Urothelium cell line (cell line): ENCODE data around the gene CYP2D6.

Experiments used
- DNase-seq: peaks from one replicate; pipeline ENCODE4 v3.0.0; 2011; ENCODE audit warnings: low spot score, mixed read lengths
- FAIRE-seq: peaks from 2 replicates; lab custom pipeline; 2011; peaks lifted over from hg19 to GRCh38; lab: Jason Lieb, UNC

The CYP2D6 gene

DNA sequence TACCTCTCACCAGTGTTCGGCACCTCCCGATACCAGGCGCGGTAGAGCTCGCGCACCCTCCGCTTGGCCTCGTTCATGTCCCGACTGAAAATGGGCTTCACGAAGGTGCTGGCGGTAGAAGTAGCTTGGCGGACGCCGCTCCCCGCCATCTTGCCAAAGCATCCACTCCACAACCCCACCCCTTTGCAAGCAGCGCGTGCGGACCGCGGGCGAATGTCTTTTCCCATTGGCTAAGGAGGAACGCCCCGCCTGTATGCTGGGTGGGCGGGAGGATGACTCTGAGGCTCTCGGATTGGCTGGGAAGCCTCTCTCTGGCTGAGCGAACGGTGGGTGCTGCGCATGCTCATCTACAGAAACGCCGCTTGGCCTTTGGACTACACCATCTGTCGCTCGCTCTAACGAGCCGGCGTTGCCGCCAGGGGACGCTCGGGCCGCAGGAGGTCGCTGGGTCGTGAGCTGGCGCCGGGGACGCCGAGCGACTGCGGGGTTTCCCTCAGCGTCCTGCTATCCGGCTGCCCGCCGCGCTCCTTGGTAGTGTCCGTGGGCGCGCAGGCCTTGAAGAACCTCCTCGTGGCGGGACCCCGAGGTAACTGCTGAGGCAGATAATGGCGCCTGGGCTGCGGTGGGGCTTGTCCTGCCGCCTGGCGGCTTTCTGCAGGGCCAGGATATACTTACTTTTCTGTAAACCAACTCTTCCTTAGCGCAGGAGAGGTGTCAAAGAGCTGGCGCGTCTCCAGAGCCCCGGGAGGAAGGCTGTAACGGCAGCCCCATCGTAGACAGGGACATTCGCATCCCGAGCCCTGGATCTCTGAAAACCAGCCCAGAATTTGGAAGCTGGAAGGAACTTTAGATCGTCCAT is 39.8 kb downstream of the CYP2D6 start, which contains the start of gene NDUFA6:
Gene NDUFA6 (minus strand): TSS at position 177 of the 859 bp plus-strand sequence. CDS start 28 bp downstream, at position 149.
- FAIRE-seq: peak; percentile 98
- DNase-seq: peak; percentile 99

DNA sequence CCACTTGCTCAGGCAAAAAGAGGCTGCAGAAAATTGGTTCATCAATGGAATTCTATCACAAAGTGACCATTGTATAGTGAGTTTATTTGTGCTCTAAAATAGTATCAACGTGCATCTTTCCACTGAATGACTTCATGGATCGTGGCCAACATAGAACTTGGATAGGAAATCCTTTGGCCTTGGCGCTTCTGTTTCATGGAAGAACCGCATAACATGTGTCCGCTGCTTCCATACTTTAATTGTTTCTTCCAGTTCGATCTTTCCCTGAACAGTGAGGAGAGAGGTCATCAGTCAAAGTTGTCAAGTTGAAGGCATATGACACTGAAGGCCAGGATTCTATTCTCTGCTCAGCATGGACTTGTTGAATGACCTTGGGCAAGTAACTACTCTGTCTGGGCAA is 44.6 kb downstream of the CYP2D6 start:
- DNase-seq (no peak), FAIRE-seq (no peak)

DNA sequence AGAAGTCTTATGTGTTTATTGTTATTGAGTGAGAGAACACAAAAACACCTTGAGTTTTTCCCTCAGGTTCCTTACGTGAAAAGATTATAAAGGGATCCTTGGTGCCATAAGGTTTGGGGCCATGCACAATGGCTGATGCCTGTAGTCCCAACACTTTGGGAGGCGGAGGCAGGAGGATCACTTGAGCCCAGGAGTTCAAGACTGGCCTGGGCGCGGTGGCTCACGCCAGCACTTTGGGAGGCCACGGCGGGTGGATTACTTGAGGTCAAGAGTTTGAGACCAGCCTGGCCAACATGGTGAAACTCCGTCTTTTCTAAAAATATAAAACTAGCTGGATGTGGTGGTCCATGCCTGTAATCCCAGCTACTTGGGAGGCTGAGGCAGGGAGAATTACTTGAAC is 45.7 kb downstream of the CYP2D6 start:
- FAIRE-seq (no peak), DNase-seq (no peak)

DNA sequence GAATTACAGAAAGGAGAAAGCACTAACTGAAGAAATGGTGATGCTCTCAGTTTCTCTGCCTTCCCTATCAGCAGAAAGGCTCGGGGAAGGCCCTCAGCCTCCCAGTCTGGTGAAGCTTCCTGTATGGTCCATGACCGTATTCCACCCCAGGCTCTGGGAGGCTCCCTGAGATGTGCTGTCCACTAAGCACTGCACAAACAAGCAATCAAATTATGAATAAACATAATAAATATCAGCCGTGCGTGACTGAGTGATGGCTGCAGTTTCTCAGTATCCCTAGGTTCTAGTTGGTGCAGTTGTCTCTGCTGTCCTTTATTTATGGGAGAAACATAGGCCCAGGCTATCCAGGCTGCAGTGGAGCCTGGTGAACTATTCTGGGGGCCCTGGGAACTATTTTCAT is 47.5 kb downstream of the CYP2D6 start:
- DNase-seq (no peak), FAIRE-seq (no peak)

DNA sequence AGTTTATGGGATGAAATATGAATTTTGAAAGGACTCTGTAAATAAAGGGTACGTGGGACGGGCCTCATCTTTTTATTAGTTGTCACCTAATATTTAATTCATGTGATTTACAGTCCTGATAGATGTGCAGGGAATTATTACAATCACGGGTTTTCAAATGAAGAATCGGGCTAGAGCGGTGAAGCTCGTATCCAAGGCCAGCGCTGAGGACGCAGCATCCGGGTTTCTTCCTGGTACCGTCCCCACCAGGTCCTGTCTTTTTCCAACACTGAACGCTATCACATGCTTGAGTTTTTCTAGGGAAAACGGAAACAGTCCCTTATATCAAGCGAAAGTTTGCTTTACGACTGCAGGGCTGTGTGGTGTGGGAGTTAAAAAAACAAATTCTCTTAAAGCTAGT is 50.3 kb downstream of the CYP2D6 start:
- DNase-seq (no peak), FAIRE-seq (no peak)

DNA sequence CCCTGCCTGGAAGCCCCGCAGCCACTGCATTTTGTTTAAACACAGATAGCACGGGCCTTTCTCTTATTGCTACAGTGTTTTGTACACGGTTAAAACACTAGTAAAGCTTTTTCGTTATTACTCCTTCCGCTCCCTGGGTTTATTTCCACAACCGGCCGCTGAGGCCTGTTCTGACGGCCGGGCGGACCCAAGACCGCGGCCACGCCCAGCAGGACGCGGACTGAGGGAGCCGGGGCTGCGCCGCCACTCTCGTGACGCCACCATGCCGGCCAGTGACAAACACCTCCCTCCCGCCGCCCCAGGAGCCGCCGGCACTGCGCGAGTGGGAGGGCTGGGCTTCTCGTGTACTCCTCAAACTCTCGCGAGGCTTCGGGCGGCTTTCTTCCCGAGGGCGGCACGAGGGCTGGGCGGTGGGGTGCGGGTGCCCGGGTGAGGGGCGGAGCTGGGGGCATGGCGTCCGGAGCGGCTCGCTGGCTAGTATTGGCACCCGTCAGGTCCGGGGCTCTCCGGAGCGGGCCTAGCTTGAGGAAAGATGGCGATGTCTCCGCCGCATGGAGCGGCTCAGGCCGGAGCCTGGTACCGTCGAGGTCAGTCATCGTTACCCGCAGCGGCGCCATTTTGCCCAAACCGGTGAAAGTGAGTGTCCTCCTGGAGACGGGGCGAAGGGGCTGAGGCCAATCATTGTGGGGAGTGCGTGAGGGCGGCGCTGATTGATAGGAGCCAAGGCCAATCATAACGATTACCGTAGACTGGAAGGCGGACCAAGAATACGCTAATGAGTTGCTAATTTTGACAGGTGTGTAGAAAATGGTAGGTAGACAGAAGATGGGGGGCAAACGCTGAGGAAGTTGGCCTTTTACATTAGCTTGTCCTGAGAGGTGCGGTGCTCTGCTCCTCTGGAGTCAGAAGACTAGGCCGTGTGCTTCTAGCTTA is 51.0 kb downstream of the CYP2D6 start, which contains the start of gene SMDT1:
Gene SMDT1 (plus strand): TSS at position 382 of the 933 bp plus-strand sequence. CDS start 69 bp downstream, at position 451.
- peak; percentile 99 for DNase-seq
- FAIRE-seq: peak; percentile 98

DNA sequence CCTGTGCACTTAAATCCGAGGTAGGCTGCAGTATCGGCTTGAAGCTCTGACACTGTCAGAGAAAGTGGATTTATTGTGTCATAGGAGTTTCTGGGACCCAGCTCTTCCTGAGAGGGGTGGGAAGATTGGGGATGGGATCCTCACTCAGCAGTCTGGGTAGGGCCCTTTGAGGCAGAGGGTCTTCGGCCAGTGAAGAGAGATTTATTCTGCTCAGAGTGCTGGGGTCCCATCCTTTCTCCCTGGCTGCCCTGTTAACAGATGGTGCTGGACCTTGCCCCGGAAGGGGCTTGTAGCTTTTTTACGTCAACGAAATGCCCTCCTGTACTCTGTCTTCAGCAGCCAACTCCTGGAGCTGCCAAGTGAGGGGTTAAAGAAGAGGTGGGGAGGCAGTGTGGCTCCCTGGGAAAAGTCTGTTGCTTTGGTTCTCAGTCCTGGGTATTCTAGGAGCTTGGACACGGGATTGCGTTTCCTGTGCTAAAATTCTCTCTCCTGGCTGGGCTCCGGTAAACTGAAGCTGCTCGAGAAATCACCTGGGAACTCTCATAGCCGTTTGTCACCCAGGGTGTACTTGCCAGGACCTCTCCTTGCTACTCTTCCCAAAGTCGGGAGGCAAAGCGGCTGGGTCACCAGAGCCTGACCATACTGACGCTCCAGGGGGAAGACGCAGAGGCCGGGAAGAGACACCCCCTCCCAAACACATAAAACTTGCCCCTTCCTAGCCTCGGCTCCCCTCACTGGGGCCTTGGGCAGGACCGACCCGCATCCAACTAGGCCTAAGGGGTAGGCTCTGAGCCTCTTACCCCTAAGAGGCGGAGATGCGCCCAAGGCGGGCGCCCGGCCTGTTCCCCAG is 51.9 kb downstream of the CYP2D6 start:
- DNase-seq: no peak
- FAIRE-seq: no peak

DNA sequence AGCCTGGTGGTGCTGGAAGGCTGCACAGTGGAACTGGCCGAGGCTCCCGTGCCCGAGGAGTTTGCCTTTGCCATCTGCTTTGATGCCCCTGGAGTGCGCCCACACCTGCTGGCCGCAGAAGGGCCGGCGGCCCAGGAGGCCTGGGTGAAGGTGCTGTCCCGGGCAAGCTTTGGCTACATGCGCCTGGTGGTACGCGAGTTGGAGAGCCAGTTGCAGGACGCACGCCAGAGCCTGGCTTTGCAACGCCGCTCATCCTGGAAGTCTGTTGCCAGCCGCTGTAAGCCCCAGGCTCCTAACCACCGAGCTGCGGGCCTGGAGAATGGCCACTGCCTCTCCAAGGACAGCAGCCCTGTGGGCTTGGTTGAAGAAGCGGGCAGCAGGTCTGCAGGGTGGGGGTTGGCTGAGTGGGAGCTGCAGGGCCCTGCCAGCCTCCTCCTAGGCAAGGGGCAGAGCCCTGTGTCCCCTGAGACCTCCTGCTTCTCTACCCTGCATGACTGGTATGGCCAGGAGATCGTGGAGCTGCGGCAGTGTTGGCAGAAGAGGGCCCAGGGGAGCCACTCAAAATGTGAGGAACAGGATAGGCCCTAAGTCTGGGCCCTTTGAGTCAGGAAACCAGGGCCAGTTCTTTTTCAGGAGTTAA is 53.0 kb downstream of the CYP2D6 start:
- no peak for FAIRE-seq
- no peak for DNase-seq

DNA sequence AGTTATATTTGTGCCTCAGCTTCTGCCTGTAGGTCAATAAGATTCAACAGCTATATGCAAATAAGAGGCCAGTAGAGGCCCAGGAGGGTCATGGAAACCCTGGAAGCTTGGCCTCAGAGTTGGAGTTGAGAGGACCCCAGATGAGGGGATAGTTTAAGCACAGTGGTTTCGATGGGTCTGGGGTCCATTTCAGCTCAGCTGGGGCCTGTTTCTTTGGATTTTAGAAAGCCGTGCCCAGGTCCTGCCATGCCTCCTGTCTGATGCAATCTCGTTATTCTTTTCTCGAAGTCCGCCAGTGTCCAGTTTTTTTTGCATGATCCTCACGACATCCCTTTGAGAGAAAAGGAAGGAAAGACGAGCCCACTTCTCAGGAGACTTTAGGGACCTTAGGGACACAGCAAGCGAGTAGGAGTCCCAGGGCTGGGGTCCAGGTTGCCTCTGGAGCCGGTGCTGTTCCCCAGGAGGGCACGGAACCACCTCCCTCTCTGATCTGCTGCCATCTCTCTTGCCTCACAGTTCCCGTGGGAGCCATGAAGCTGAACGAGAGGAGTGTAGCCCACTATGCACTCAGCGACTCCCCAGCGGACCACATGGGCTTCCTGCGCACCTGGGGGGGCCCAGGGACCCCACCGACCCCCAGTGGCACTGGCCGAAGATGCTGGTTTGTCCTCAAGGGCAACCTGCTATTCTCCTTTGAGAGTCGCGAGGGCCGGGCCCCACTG is 53.7 kb downstream of the CYP2D6 start:
- DNase-seq (no peak), FAIRE-seq (no peak)
